Endothelial cell of umbilical vein (primary cell): ENCODE data around the gene TWIST2. TPM values are rescaled to one million over a fixed set of nuclear protein-coding genes. Genes with fewer than 3 reads are reported as not detected.

Source experiments
- BruUV-seq: library from RNA; stranded (reverse); fragments of 400-500 nt; replicated peaks from 2 replicates; lab custom pipeline; 2021; lab: Mats Ljungman, UMichigan
- CTCF ChIA-PET: fragments of 300-600, 350-600 bp; sonication (Branson Sonifier 250); formaldehyde crosslinking; loops from one replicate; lab custom pipeline; 2021; ENCODE audit warnings: antibody characterized with exemption, inconsistent platforms; lab: Charles Lee
- POLR2A ChIA-PET: fragments of 300-600, 350-600 bp; sonication (Branson Sonifier 250); formaldehyde crosslinking; loops from one replicate; lab custom pipeline; 2021; ENCODE audit warnings: antibody characterized with exemption, inconsistent platforms; lab: Charles Lee
- DNase-seq: peaks from one replicate; pipeline ENCODE4 v3.0.0-alpha.2; 2011; ENCODE audit warnings: low read depth, low spot score
- FAIRE-seq: peaks from 2 replicates; lab custom pipeline; 2011; peaks lifted over from hg19 to GRCh38; lab: Jason Lieb, UNC
- H2AFZ ChIP-seq: 2 replicates; pipeline ENCODE4 v1.6.0; 2012; ENCODE audit warnings: low read depth, low read length, control low read depth, inconsistent platforms
- H3K27ac ChIP-seq: 2 replicates; pipeline ENCODE4 v1.5.1; 2011; ENCODE audit warnings: low read depth, mild to moderate bottlenecking, control low read depth, low read length, moderate library complexity; ENCODE audit not compliant: insufficient read depth
- H3K27me3 ChIP-seq, 2 experiments: 2 replicates each; pipeline versions ENCODE4 v1.6.0 to v1.6.1; 2011; ENCODE audit warnings: low read length in 2 of 2, mixed read lengths in 1 of 2; ENCODE audit not compliant: control insufficient read depth in 2 of 2, insufficient read depth in 2 of 2
- H3K36me3 ChIP-seq, 2 experiments: 2 replicates in 1 of 2; 3 replicates in 1 of 2; pipeline ENCODE4 v1.5.1; 2011; ENCODE audit warnings: low read length in 2 of 2, mild to moderate bottlenecking in 1 of 2, moderate library complexity in 1 of 2; ENCODE audit not compliant: control insufficient read depth in 2 of 2, insufficient read depth in 2 of 2; ENCODE audit errors: extremely low read depth in 1 of 2
- H3K4me1 ChIP-seq: 3 replicates; pipeline ENCODE4 v1.5.1; 2011; ENCODE audit warnings: mild to moderate bottlenecking, low read length; ENCODE audit not compliant: control insufficient read depth, insufficient read depth; ENCODE audit errors: extremely low read depth
- H3K4me2 ChIP-seq: 2 replicates; pipeline ENCODE4 v1.6.1; 2011; ENCODE audit warnings: low read length, control low read depth, mixed read lengths; ENCODE audit not compliant: insufficient read depth
- H3K4me3 ChIP-seq, 3 experiments: fragments of 200-600 bp in 1 of 3; sonication (generic), shearing (Covaris generic) in 1 of 3; replicated peaks in 1 of 3; 2 replicates each; pipeline ENCODE4 v1.5.1; 2011 to 2016; ENCODE audit warnings: control low read depth in 3 of 3, low read length in 3 of 3, mild to moderate bottlenecking in 2 of 3, inconsistent platforms in 1 of 3, low read depth in 1 of 3, moderate library complexity in 1 of 3; ENCODE audit not compliant: insufficient read depth in 1 of 3
- H3K79me2 ChIP-seq: 2 replicates; pipeline ENCODE4 v1.6.0; 2012; ENCODE audit warnings: low read length, inconsistent platforms; ENCODE audit not compliant: control insufficient read depth, insufficient read depth
- H3K9ac ChIP-seq: replicated peaks from 2 replicates; pipeline ENCODE3; 2011; ENCODE audit warnings: low read length, control low read depth; ENCODE audit not compliant: insufficient read depth; ENCODE audit errors: extremely low read depth
- H3K9me1 ChIP-seq: replicated peaks from 3 replicates; pipeline ENCODE4 v1.6.0; 2011; ENCODE audit warnings: mild to moderate bottlenecking, low read length; ENCODE audit not compliant: control insufficient read depth, insufficient read depth; ENCODE audit errors: extremely low read depth
- H3K9me3 ChIP-seq: replicated peaks from 2 replicates; pipeline ENCODE4 v1.5.1; 2012; ENCODE audit warnings: low read length, inconsistent platforms; ENCODE audit not compliant: control insufficient read depth, insufficient read depth
- H4K20me1 ChIP-seq: replicated peaks from 2 replicates; pipeline ENCODE3; 2011; ENCODE audit warnings: mild to moderate bottlenecking, low read length; ENCODE audit not compliant: control insufficient read depth, insufficient read depth; ENCODE audit errors: extremely low read depth
- EZH2 ChIP-seq: IDR thresholded peaks from 2 replicates; pipeline ENCODE4 v1.6.1; 2012; ENCODE audit warnings: borderline replicate concordance, low read depth, mild to moderate bottlenecking, moderate library complexity, low read length, inconsistent platforms; ENCODE audit not compliant: severe bottlenecking
- FOS ChIP-seq: IDR thresholded peaks from 2 replicates; pipeline ENCODE4 v1.6.1; 2011; ENCODE audit warnings: mild to moderate bottlenecking, low read length, moderate library complexity, borderline replicate concordance; ENCODE audit not compliant: insufficient read depth
- GATA2 ChIP-seq: IDR thresholded peaks from 2 replicates; pipeline ENCODE4 v1.7.0; 2011; ENCODE audit warnings: low read depth, mild to moderate bottlenecking, moderate library complexity, mixed read lengths, low read length; ENCODE audit not compliant: insufficient read length, insufficient read depth
- JUN ChIP-seq: IDR thresholded peaks from 2 replicates; pipeline ENCODE4 v1.6.1; 2011; ENCODE audit warnings: borderline replicate concordance, low read depth; ENCODE audit not compliant: insufficient read length, insufficient read depth
- MYC ChIP-seq: IDR thresholded peaks from one replicate; pipeline ENCODE4 v1.6.1; 2011; ENCODE audit warnings: mild to moderate bottlenecking, low read depth, low read length
- POLR2A ChIP-seq: IDR thresholded peaks from 2 replicates; pipeline ENCODE4 v1.6.1; 2012; ENCODE audit warnings: low read depth, mild to moderate bottlenecking, control low read depth, low read length
- POLR2AphosphoS5 ChIP-seq: IDR thresholded peaks from 2 replicates; pipeline ENCODE4 v1.6.1; 2012; ENCODE audit warnings: low read depth, mild to moderate bottlenecking, control low read depth, low read length, moderate library complexity; ENCODE audit not compliant: insufficient read depth
- dilution Hi-C: fragments of 300-500 bp; cut with MboI; formaldehyde crosslinking; loops from one replicate; pipeline ENCODE4 v1.15.0; 2019; ENCODE audit warnings: low sequenced_read_pairs; ENCODE audit not compliant: extremely low pct_ligation_motif_present
- intact Hi-C: fragments of 100-400 bp; cut with micrococcal nuclease; formaldehyde crosslinking; loops from one replicate; pipeline ENCODE4 v1.10.0; 2022
- polyA plus RNA-seq, 4 experiments: library from polyadenylated mRNA; depleted of rRNA in 3 of 4; stranded (reverse) in 3 of 4; unstranded in 1 of 4; fragments of >200 nt; gene quantifications; 2 replicates each; pipeline versions ENCODE4 v1.2.1 to v1.2.3, GENCODE V29; 2011 to 2012; ENCODE audit warnings: missing spikeins in 1 of 4
- total RNA-seq: library from RNA; stranded (reverse); gene quantifications from 2 replicates; pipeline ENCODE4 v1.2.3, GENCODE V29; 2021
- TF ChIP-seq, protein P1 (sequence below), 2 donors: IDR thresholded peaks; 1 replicate in 1 of 2; 2 replicates in 1 of 2; pipeline ENCODE4 v1.5.1; 2011; ENCODE audit warnings: low read length in 2 of 2, mild to moderate bottlenecking in 2 of 2, moderate library complexity in 2 of 2, control low read depth in 1 of 2, inconsistent platforms in 1 of 2, low read depth in 1 of 2; ENCODE audit not compliant: insufficient read depth in 1 of 2; ENCODE audit errors: extremely low read depth in 1 of 2
- TF ChIP-seq, protein P2 (sequence below): IDR thresholded peaks from 2 replicates; pipeline ENCODE4 v1.6.1; 2011; ENCODE audit not compliant: insufficient read depth, insufficient read length

The TWIST2 gene
- total and polyA plus RNA-seq, 2 donors (not counting 3 experiments of a cell fraction or from before 2014, with no cell fraction given) = 2.3 to 3.4 TPM

DNA sequence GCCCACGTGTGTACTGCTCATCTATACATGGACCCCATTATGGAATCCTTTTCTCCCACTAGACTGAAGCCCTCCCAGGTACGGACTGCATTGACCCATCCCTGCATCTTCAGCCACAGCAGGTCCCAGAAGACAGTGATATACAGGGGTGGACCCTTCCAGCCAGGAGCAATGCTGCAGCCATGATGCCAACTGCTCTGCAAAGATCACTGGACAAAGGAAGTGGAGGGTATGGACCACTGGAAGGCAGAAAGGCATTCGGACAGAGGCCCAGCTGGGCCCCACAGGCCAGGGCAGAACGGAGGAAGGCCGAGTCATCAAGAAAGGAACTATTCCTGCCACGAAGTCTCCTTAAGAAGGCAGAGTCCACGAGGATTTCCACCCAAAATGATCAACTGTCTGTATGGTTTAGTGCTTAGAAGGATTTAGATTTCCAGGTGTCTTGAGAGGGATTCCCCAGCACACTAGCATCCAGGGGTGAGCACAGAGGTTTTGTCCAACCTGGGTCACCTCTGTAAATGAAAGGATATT lies 93.4 kb downstream of the TWIST2 start:
- no peaks in the 10 kb centered on the region for H3K79me2 ChIP-seq
- FAIRE-seq (no peak), DNase-seq (no peak)
- no peaks in the 10 kb centered on the region for H4K20me1 ChIP-seq
- TF ChIP-seq, protein P1, sequence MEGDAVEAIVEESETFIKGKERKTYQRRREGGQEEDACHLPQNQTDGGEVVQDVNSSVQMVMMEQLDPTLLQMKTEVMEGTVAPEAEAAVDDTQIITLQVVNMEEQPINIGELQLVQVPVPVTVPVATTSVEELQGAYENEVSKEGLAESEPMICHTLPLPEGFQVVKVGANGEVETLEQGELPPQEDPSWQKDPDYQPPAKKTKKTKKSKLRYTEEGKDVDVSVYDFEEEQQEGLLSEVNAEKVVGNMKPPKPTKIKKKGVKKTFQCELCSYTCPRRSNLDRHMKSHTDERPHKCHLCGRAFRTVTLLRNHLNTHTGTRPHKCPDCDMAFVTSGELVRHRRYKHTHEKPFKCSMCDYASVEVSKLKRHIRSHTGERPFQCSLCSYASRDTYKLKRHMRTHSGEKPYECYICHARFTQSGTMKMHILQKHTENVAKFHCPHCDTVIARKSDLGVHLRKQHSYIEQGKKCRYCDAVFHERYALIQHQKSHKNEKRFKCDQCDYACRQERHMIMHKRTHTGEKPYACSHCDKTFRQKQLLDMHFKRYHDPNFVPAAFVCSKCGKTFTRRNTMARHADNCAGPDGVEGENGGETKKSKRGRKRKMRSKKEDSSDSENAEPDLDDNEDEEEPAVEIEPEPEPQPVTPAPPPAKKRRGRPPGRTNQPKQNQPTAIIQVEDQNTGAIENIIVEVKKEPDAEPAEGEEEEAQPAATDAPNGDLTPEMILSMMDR (IDR thresholded peaks at IDR 0.05; ENCODE audit: extremely low read depth in 1 of 2, insufficient read depth in 1 of 2, low read depth in 1 of 2, low read length in 2 of 2) = no peak
- TF ChIP-seq GATA2 = no peak
- no peak for TF ChIP-seq JUN
- TF ChIP-seq, protein P2, sequence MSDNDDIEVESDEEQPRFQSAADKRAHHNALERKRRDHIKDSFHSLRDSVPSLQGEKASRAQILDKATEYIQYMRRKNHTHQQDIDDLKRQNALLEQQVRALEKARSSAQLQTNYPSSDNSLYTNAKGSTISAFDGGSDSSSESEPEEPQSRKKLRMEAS = no peak
- no peak for TF ChIP-seq MYC
- TF ChIP-seq POLR2AphosphoS5 = no peak
- TF ChIP-seq POLR2A = no peak
- no peak for TF ChIP-seq FOS
- TF ChIP-seq EZH2 = no peak
- H3K4me1 ChIP-seq = no peaks in the 10 kb centered on the region
- no peak overlapping the region for H3K9ac ChIP-seq
- BruUV-seq = no TSS peak
- CTCF ChIA-PET = interaction anchor here (0.8 kb wide), 1 partner anchor 103 kb away, joined by 3 read pairs; no protein-coding TSS in a partner anchor
- no peak overlapping the region for H3K27ac ChIP-seq
- no peaks in the 10 kb centered on the region for H3K36me3 ChIP-seq
- dilution Hi-C loops = no loop called here
- H3K4me2 ChIP-seq = no peak overlapping the region
- POLR2A ChIA-PET = no interaction called here
- no peaks in the 10 kb centered on the region for H3K9me3 ChIP-seq
- intact Hi-C loops = no loop called here
- H3K27me3 ChIP-seq = no peaks in the 10 kb centered on the region
- no peaks in the 10 kb centered on the region for H3K9me1 ChIP-seq
- no peak overlapping the region for H2AFZ ChIP-seq
- no peak overlapping the region for H3K4me3 ChIP-seq
